Measurements from ENCODE around the gene BEST1.

Gene BEST1

GRCh38 chr11:61950035-61950547, at the start of gene BEST1:
TSS of gene BEST1 (plus strand) at chr11:61950351. CDS start at chr11:61951807, 1,456 bp downstream.
- peak; percentile 89 for DNase-seq (ENCODE audit: low spot score)

- DNase-seq (ENCODE audit: low spot score), result no peak
Measured at GRCh38 chr11:61901397-61901796, 48.8 kb upstream of the BEST1 start.

- DNase-seq (ENCODE audit: low spot score), result no peak
Measured at GRCh38 chr11:61902313-61902712, 47.8 kb upstream of the BEST1 start.

GRCh38 chr11:61903845-61904244, 46.3 kb upstream of the BEST1 start:
- DNase-seq (ENCODE audit: low spot score), result no peak

- DNase-seq (ENCODE audit: low spot score), result no peak
Measured at GRCh38 chr11:61904539-61905048, 45.6 kb upstream of the BEST1 start.

GRCh38 chr11:61905067-61905696, 45.0 kb upstream of the BEST1 start:
- no peak for DNase-seq (ENCODE audit: low spot score)

- no peak for DNase-seq (ENCODE audit: low spot score)
Measured at GRCh38 chr11:61905801-61906521, 44.2 kb upstream of the BEST1 start.

- DNase-seq (ENCODE audit: low spot score), result no peak
Measured at GRCh38 chr11:61906522-61906909, 43.6 kb upstream of the BEST1 start.

- no peak for DNase-seq (ENCODE audit: low spot score)
Measured at GRCh38 chr11:61907282-61907681, 42.9 kb upstream of the BEST1 start.

GRCh38 chr11:61907871-61908729, 42.1 kb upstream of the BEST1 start:
- DNase-seq (ENCODE audit: low spot score), result no peak

GRCh38 chr11:61908730-61909316, 41.3 kb upstream of the BEST1 start:
- peak; percentile 38 for DNase-seq (ENCODE audit: low spot score)

- DNase-seq (ENCODE audit: low spot score), result no peak
Measured at GRCh38 chr11:61910187-61911127, 39.7 kb upstream of the BEST1 start.

- no peak for DNase-seq (ENCODE audit: low spot score)
Measured at GRCh38 chr11:61911128-61911700, 38.9 kb upstream of the BEST1 start.

- no peak for DNase-seq (ENCODE audit: low spot score)
Measured at GRCh38 chr11:61911701-61912529, 38.2 kb upstream of the BEST1 start.

- DNase-seq (ENCODE audit: low spot score), result peak; percentile 65
Measured at GRCh38 chr11:61912530-61912898, 37.6 kb upstream of the BEST1 start.

GRCh38 chr11:61912991-61913698, 37.0 kb upstream of the BEST1 start:
- no peak for DNase-seq (ENCODE audit: low spot score)

GRCh38 chr11:61913699-61914395, 36.3 kb upstream of the BEST1 start:
- DNase-seq (ENCODE audit: low spot score), result no peak

- DNase-seq (ENCODE audit: low spot score), result no peak
Measured at GRCh38 chr11:61914471-61915171, 35.5 kb upstream of the BEST1 start.
